ENCODE measurements around the gene CAMK2A.

Gene CAMK2A

DNA sequence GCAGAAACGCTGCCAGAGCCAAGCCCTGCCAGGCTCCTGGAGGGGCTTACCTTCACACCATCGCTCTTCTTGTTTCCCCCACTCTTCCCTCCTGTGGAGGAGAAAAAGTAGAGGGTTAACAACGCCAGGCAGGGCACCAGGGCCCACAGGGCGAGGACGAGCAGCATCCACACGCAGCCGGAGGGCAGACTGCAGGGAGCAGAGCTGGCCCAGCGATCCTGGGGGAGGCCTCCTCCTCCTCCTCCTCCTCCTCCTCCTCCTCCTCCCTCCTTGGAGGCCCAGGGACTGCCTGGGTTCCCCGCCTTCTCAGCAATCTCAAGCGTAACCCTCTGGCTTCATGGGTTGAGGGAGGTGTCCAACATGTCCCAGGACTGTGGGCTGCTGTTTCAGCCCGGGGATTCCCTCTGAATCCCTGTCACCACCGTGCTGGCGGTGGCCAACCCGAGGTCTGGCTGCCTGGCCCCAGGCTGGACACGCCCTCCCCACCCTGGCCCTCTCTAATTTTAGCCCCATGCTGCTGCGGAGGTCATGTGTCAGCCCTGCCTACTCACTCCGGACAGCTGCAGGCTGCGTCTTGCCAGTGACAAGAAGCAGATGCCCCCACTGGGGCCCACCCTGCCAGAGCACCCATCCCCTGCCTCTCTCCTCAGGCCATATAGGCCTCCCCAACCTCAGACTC is 44.3 kb downstream of the CAMK2A start:
- Histone ChIP-seq H3K4me2 (ENCODE audit: low read length) (no peak overlapping the region), H3K4me1 (ENCODE audit: control insufficient read depth, low read length) (no peaks in the 10 kb centered on the region), H3K79me2 (ENCODE audit: control insufficient read depth, low read length) (no peaks in the 10 kb centered on the region), H3F3A (ENCODE audit: control insufficient read depth, insufficient read depth) (no peaks in the 10 kb centered on the region), H3K27me3 (ENCODE audit: control insufficient read depth, low read length) (no peaks in the 10 kb centered on the region), H3K27ac (ENCODE audit: low read depth, low read length) (no peak overlapping the region), H3K9me2 (replicated peaks; ENCODE audit: control insufficient read depth, low read length) (no peaks in the 10 kb centered on the region), H4K20me1 (ENCODE audit: control insufficient read depth, insufficient read depth, low read depth, low read length) (no peaks in the 10 kb centered on the region), H3K4me3 (ENCODE audit: low read length) (no peak overlapping the region), H3K9me3 (ENCODE audit: control insufficient read depth, insufficient read depth, low read length) (no peaks in the 10 kb centered on the region), H3K36me3 (ENCODE audit: control insufficient read depth, low read length) (no peaks in the 10 kb centered on the region)
- TF ChIP-seq CTCF (IDR thresholded peaks at IDR 0.05; ENCODE audit: low read depth, low read length, poor library complexity, severe bottlenecking) (no peak), EZH2phosphoT487 (IDR thresholded peaks at IDR 0.05; ENCODE audit: borderline replicate concordance, low read length) (no peak)

GRCh38 chr5:150244209-150244608 is 45.4 kb downstream of the CAMK2A start:
- H3F3A ChIP-seq (ENCODE audit: control insufficient read depth, insufficient read depth), result no peaks in the 10 kb centered on the region
- H3K9me2 ChIP-seq (replicated peaks; ENCODE audit: control insufficient read depth, low read length), result no peaks in the 10 kb centered on the region
- no peak overlapping the region for H3K4me3 ChIP-seq (ENCODE audit: low read length)
- no peaks in the 10 kb centered on the region for H4K20me1 ChIP-seq (ENCODE audit: control insufficient read depth, insufficient read depth, low read depth, low read length)
- H3K79me2 ChIP-seq (ENCODE audit: control insufficient read depth, low read length), result no peaks in the 10 kb centered on the region
- no peaks in the 10 kb centered on the region for H3K36me3 ChIP-seq (ENCODE audit: control insufficient read depth, low read length)
- no peaks in the 10 kb centered on the region for H3K27me3 ChIP-seq (ENCODE audit: control insufficient read depth, low read length)
- no peak overlapping the region for H3K4me2 ChIP-seq (ENCODE audit: low read length)
- H3K27ac ChIP-seq (ENCODE audit: low read depth, low read length), result no peak overlapping the region
- TF ChIP-seq EZH2phosphoT487 (IDR thresholded peaks at IDR 0.05; ENCODE audit: borderline replicate concordance, low read length) (no peak), CTCF (IDR thresholded peaks at IDR 0.05; ENCODE audit: low read depth, low read length, poor library complexity, severe bottlenecking) (no peak)
- H3K4me1 ChIP-seq (ENCODE audit: control insufficient read depth, low read length), result no peaks in the 10 kb centered on the region
- H3K9me3 ChIP-seq (ENCODE audit: control insufficient read depth, insufficient read depth, low read length), result no peaks in the 10 kb centered on the region

GRCh38 chr5:150243590-150243989 is 46.0 kb downstream of the CAMK2A start:
- H3K79me2 ChIP-seq (ENCODE audit: control insufficient read depth, low read length), result no peaks in the 10 kb centered on the region
- no peaks in the 10 kb centered on the region for H3K36me3 ChIP-seq (ENCODE audit: control insufficient read depth, low read length)
- no peak overlapping the region for H3K27ac ChIP-seq (ENCODE audit: low read depth, low read length)
- no peaks in the 10 kb centered on the region for H3K27me3 ChIP-seq (ENCODE audit: control insufficient read depth, low read length)
- no peaks in the 10 kb centered on the region for H3F3A ChIP-seq (ENCODE audit: control insufficient read depth, insufficient read depth)
- H3K4me2 ChIP-seq (ENCODE audit: low read length), result no peak overlapping the region
- H4K20me1 ChIP-seq (ENCODE audit: control insufficient read depth, insufficient read depth, low read depth, low read length), result no peaks in the 10 kb centered on the region
- TF ChIP-seq EZH2phosphoT487 (IDR thresholded peaks at IDR 0.05; ENCODE audit: borderline replicate concordance, low read length), result no peak
- H3K4me3 ChIP-seq (ENCODE audit: low read length), result no peak overlapping the region
- H3K9me2 ChIP-seq (replicated peaks; ENCODE audit: control insufficient read depth, low read length), result no peaks in the 10 kb centered on the region
- no peaks in the 10 kb centered on the region for H3K9me3 ChIP-seq (ENCODE audit: control insufficient read depth, insufficient read depth, low read length)
- no peaks in the 10 kb centered on the region for H3K4me1 ChIP-seq (ENCODE audit: control insufficient read depth, low read length)

DNA sequence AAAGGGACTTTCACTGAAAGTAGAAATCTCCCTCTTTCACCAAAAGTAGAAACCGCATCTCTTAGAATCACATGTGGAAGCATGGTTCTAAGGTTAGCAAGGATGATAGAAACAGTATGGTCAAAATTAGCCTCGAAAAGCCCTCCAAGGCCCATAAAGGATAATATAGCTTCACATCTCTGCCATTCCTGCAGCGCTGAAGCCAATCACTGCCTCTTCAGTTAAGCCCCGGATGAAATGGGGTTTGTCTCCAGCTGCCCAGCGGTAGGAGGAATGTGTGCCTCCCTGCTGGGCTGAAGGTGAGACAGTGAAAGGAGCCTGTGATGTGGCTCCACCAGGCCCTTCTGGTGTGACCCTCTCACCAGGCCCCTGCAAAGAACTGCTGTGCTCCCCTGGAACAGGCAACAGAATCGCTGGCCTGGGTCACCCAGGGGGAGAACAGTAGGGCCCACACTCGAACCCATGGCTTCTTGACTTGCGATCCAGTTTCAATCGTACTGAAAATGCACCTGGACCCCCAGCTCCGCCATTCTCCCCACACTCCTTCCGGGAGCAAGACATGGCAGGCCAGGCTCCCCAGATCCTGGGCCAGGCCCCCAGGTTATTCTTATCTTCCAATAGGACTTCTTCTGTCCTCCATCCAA is 47.2 kb downstream of the CAMK2A start:
- no peaks in the 10 kb centered on the region for H3K27me3 ChIP-seq (ENCODE audit: control insufficient read depth, low read length)
- H4K20me1 ChIP-seq (ENCODE audit: control insufficient read depth, insufficient read depth, low read depth, low read length), result no peaks in the 10 kb centered on the region
- no peaks in the 10 kb centered on the region for H3K36me3 ChIP-seq (ENCODE audit: control insufficient read depth, low read length)
- H3K9me2 ChIP-seq (replicated peaks; ENCODE audit: control insufficient read depth, low read length), result no peaks in the 10 kb centered on the region
- H3K4me1 ChIP-seq (ENCODE audit: control insufficient read depth, low read length), result no peaks in the 10 kb centered on the region
- H3K4me2 ChIP-seq (ENCODE audit: low read length), result no peak overlapping the region
- H3K4me3 ChIP-seq (ENCODE audit: low read length), result no peak overlapping the region
- no peak overlapping the region for H3K27ac ChIP-seq (ENCODE audit: low read depth, low read length)
- no peaks in the 10 kb centered on the region for H3K9me3 ChIP-seq (ENCODE audit: control insufficient read depth, insufficient read depth, low read length)
- TF ChIP-seq EZH2phosphoT487 (IDR thresholded peaks at IDR 0.05; ENCODE audit: borderline replicate concordance, low read length), result no peak
- TF ChIP-seq CTCF (IDR thresholded peaks at IDR 0.05; ENCODE audit: low read depth, low read length, poor library complexity, severe bottlenecking), result no peak
- no peaks in the 10 kb centered on the region for H3F3A ChIP-seq (ENCODE audit: control insufficient read depth, insufficient read depth)
- H3K79me2 ChIP-seq (ENCODE audit: control insufficient read depth, low read length), result no peaks in the 10 kb centered on the region
